Panc1 (cell line): ENCODE data around the gene RAB39A.

Source experiments
- SIN3A ChIP-seq: IDR thresholded peaks from 2 replicates; pipeline ENCODE4 v1.6.1; 2012; ENCODE audit warnings: low read depth, mild to moderate bottlenecking, low read length, moderate library complexity, borderline replicate concordance; ENCODE audit not compliant: insufficient read depth
- TF ChIP-seq, protein P1 (sequence below): fragments of 450-650 bp; IDR thresholded peaks from 2 replicates; pipeline ENCODE4 v1.5.1; 2017; ENCODE audit warnings: mild to moderate bottlenecking
- TF ChIP-seq, protein P2 (sequence below), 2 experiments: IDR thresholded peaks; 2 replicates each; pipeline ENCODE4 v1.6.1; 2011 to 2012; ENCODE audit warnings: low read depth in 2 of 2, control low read depth in 1 of 2, low read length in 1 of 2, mild to moderate bottlenecking in 1 of 2, moderate library complexity in 1 of 2; ENCODE audit not compliant: insufficient read depth in 1 of 2

DNA sequence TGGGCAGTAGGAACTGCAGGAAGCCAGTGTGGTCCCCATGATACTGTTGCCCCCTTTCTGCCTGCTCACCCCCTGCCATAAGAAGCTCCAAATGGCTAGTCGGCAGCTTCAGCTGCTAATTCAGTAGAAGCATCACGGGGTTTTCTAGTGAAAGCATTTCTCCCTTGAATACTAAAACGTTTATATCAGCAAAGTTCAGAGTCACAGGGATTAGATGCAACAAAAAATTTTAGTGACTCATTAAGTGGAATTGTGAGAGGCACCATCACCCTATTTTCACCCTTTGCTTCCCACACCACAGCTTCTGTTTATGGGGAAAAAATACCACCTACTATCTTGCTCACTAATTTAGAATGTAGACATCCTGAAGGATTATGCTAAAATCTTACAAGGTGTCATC is 25.2 kb downstream of the RAB39A start:
- TF ChIP-seq, protein P1, sequence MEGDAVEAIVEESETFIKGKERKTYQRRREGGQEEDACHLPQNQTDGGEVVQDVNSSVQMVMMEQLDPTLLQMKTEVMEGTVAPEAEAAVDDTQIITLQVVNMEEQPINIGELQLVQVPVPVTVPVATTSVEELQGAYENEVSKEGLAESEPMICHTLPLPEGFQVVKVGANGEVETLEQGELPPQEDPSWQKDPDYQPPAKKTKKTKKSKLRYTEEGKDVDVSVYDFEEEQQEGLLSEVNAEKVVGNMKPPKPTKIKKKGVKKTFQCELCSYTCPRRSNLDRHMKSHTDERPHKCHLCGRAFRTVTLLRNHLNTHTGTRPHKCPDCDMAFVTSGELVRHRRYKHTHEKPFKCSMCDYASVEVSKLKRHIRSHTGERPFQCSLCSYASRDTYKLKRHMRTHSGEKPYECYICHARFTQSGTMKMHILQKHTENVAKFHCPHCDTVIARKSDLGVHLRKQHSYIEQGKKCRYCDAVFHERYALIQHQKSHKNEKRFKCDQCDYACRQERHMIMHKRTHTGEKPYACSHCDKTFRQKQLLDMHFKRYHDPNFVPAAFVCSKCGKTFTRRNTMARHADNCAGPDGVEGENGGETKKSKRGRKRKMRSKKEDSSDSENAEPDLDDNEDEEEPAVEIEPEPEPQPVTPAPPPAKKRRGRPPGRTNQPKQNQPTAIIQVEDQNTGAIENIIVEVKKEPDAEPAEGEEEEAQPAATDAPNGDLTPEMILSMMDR: no peak
- TF ChIP-seq, protein P2, sequence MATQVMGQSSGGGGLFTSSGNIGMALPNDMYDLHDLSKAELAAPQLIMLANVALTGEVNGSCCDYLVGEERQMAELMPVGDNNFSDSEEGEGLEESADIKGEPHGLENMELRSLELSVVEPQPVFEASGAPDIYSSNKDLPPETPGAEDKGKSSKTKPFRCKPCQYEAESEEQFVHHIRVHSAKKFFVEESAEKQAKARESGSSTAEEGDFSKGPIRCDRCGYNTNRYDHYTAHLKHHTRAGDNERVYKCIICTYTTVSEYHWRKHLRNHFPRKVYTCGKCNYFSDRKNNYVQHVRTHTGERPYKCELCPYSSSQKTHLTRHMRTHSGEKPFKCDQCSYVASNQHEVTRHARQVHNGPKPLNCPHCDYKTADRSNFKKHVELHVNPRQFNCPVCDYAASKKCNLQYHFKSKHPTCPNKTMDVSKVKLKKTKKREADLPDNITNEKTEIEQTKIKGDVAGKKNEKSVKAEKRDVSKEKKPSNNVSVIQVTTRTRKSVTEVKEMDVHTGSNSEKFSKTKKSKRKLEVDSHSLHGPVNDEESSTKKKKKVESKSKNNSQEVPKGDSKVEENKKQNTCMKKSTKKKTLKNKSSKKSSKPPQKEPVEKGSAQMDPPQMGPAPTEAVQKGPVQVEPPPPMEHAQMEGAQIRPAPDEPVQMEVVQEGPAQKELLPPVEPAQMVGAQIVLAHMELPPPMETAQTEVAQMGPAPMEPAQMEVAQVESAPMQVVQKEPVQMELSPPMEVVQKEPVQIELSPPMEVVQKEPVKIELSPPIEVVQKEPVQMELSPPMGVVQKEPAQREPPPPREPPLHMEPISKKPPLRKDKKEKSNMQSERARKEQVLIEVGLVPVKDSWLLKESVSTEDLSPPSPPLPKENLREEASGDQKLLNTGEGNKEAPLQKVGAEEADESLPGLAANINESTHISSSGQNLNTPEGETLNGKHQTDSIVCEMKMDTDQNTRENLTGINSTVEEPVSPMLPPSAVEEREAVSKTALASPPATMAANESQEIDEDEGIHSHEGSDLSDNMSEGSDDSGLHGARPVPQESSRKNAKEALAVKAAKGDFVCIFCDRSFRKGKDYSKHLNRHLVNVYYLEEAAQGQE (IDR thresholded peaks at IDR 0.05; ENCODE audit: insufficient read depth in 1 of 2, low read depth in 2 of 2, low read length in 1 of 2): no peak
- TF ChIP-seq SIN3A: no peak
